Prostate gland (tissue), 2 donors: ENCODE results near the gene PAMR1. TPM values are rescaled to one million over a fixed set of nuclear protein-coding genes. Genes with fewer than 3 reads are reported as not detected.

Experiments
- DNase-seq: peaks from one replicate; pipeline ENCODE4 v3.0.0-alpha.2; 2019; ENCODE audit warnings: low spot score
- H3K27ac ChIP-seq, 2 donors: fragments of 200-600 bp; sonication (generic); 2 replicates each; pipeline ENCODE4 v1.5.1; 2017 to 2019
- H3K27me3 ChIP-seq: fragments of 200-600 bp; sonication (generic); replicated peaks from 2 replicates; pipeline ENCODE4 v1.5.1; 2019; ENCODE audit not compliant: insufficient read depth
- H3K36me3 ChIP-seq, 2 donors: fragments of 200-600 bp; sonication (generic); 1 replicate in 1 of 2; 2 replicates in 1 of 2; pipeline versions ENCODE4 v1.5.1 to v1.8.1; 2017 to 2019
- H3K4me1 ChIP-seq: fragments of 200-600 bp; sonication (generic); replicated peaks from 2 replicates; pipeline ENCODE4 v1.5.1; 2019
- H3K4me3 ChIP-seq, 2 donors: fragments of 200-600 bp; sonication (generic); 2 replicates each; pipeline ENCODE4 v1.5.1; 2017 to 2019
- H3K9me3 ChIP-seq: fragments of 200-600 bp; sonication (generic); 2 replicates; pipeline ENCODE4 v1.5.1; 2017
- CTCF ChIP-seq, 4 experiments: fragments of 200-600 bp in 2 of 4; fragments of 450-650 bp in 2 of 4; sonication (generic) in 2 of 4; IDR thresholded peaks; 1 replicate in 3 of 4; 2 replicates in 1 of 4; pipeline ENCODE4 v1.5.1; 2016 to 2019; ENCODE audit warnings: antibody characterized with exemption in 4 of 4, mild to moderate bottlenecking in 2 of 4, moderate library complexity in 2 of 4
- POLR2A ChIP-seq: fragments of 450-650 bp; IDR thresholded peaks from one replicate; pipeline ENCODE4 v1.6.1; 2016; ENCODE audit warnings: antibody characterized with exemption, mild to moderate bottlenecking
- POLR2AphosphoS5 ChIP-seq: sonication (generic); formaldehyde crosslinking; IDR thresholded peaks from one replicate; pipeline ENCODE4 v1.6.1; 2017; ENCODE audit warnings: antibody characterized with exemption
- WGBS: methylation state at CpG from one replicate; pipeline ENCODE4 v1.1.5; 2018; 5-methylcytosine and 5-hydroxymethylcytosine counted together
- intact Hi-C: fragments of 100-400 bp; cut with DNase I; formaldehyde crosslinking; loops from one replicate; pipeline ENCODE4 v1.14.2; 2022
- total RNA-seq, 2 donors: library from RNA; depleted of rRNA; stranded (reverse); fragments of >200 nt; gene quantifications; one replicate each; pipeline ENCODE4 v1.1.0, GENCODE V29; 2016

Gene PAMR1
- total RNA-seq, 2 donors from 2014 or later, result 2.5 to 6.5 TPM

- Histone ChIP-seq H3K4me3 (no peak overlapping the region), H3K9me3 (no peaks in the 10 kb centered on the region), H3K36me3 (no peaks in the 10 kb centered on the region), H3K27ac (no peak overlapping the region), H3K27me3 (no peaks in the 10 kb centered on the region), H3K4me1 (peaks cover 1% of the 10 kb centered on the region)
- DNase-seq, result no peak
- TF ChIP-seq POLR2A (no peak), CTCF (IDR thresholded peaks at IDR 0.05) (no peak), POLR2AphosphoS5 (no peak)
- intact Hi-C loops, result no loop called here
- WGBS, result 93% methylated on average over 14 of the region's 14 CpGs
Measured at GRCh38 chr11:35432464-35432863, 93.0 kb downstream of the PAMR1 start.

- no peaks in the 10 kb centered on the region for H3K9me3 ChIP-seq
- TF ChIP-seq CTCF (IDR thresholded peaks at IDR 0.05) (no peak), POLR2AphosphoS5 (no peak), POLR2A (no peak)
- no peaks in the 10 kb centered on the region for H3K36me3 ChIP-seq
- 6% methylated on average over 3 of the region's 3 CpGs for WGBS
- H3K4me3 ChIP-seq, result no peak overlapping the region
- peak overlapping the region in 1 of 2 donors; percentile 45 for H3K27ac ChIP-seq
- peak; percentile 40 for DNase-seq
- H3K4me1 ChIP-seq, result peaks cover 6% of the 10 kb centered on the region
- no peaks in the 10 kb centered on the region for H3K27me3 ChIP-seq
- intact Hi-C loops, result no loop called here
Measured at GRCh38 chr11:35427071-35427470, 98.3 kb downstream of the PAMR1 start.

DNA sequence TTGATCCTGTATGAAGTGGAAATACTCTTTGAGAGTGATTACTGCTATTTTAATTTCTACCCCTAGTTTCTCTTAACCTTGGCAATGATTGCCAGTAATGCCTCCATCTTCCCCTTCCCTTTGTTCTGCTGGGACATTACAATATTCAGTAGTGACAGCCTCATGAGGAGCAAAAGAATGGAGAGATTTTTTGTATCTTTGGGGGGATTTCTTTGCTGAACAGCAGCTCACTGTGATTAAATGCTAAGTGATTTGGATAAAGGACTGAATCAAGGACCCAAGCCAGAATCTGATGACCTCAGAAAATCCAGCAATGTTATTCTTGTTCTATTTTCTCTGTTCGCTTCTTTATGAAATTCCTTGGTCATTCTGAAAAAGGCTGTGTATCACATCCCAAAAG lies 99.1 kb downstream of the PAMR1 start:
- H3K36me3 ChIP-seq, result no peaks in the 10 kb centered on the region
- 71% methylated on average over 1 of the region's 1 CpG for WGBS
- intact Hi-C loops, result no loop called here
- no peak overlapping the region for H3K27ac ChIP-seq
- TF ChIP-seq POLR2AphosphoS5 (no peak), POLR2A (no peak), CTCF (IDR thresholded peaks at IDR 0.05) (no peak)
- peaks cover 6% of the 10 kb centered on the region for H3K4me1 ChIP-seq
- H3K9me3 ChIP-seq, result no peaks in the 10 kb centered on the region
- DNase-seq, result no peak
- no peak overlapping the region for H3K4me3 ChIP-seq
- no peaks in the 10 kb centered on the region for H3K27me3 ChIP-seq

GRCh38 chr11:35425603-35426212 lies 99.7 kb downstream of the PAMR1 start:
- TF ChIP-seq POLR2A (no peak), CTCF (IDR thresholded peaks at IDR 0.05) (no peak), POLR2AphosphoS5 (no peak)
- H3K9me3 ChIP-seq, result no peaks in the 10 kb centered on the region
- H3K27ac ChIP-seq, result no peak overlapping the region

More at GRCh38 chr11:35425603-35426212, 99.7 kb downstream of the PAMR1 start:
- H3K4me3 ChIP-seq, result no peak overlapping the region
- no peak for DNase-seq
- no peaks in the 10 kb centered on the region for H3K36me3 ChIP-seq
- H3K4me1 ChIP-seq, result peaks cover 6% of the 10 kb centered on the region
- intact Hi-C loops, result no loop called here
- 79% methylated on average over 4 of the region's 4 CpGs for WGBS
- no peaks in the 10 kb centered on the region for H3K27me3 ChIP-seq
